SK-N-SH treated with all-trans-retinoic acid at 6 μM for 48 hours (cell line): ENCODE results near the gene SYT8.

Experiments
- BACH2 ChIP-seq: fragments of 250-450 bp; sonication (Bioruptor Pico); IDR thresholded peaks from 2 replicates; pipeline ENCODE4 v1.9.0; 2021; ENCODE audit warnings: mild to moderate bottlenecking, borderline replicate concordance
- CSDC2 ChIP-seq: fragments of 250-450 bp; sonication (Bioruptor Pico); IDR thresholded peaks from 2 replicates; pipeline ENCODE4 v1.5.0; 2020; ENCODE audit warnings: mild to moderate bottlenecking, moderate library complexity
- OSR1 ChIP-seq: fragments of 250-450 bp; sonication (Bioruptor Pico); IDR thresholded peaks from 2 replicates; pipeline ENCODE4 v1.8.0; 2022; ENCODE audit warnings: moderate library complexity, mild to moderate bottlenecking, inconsistent platforms
- PATZ1 ChIP-seq: fragments of 250-450 bp; sonication (Bioruptor Pico); IDR thresholded peaks from 2 replicates; pipeline ENCODE4 v1.8.0; 2020; ENCODE audit warnings: mild to moderate bottlenecking, moderate library complexity, borderline replicate concordance
- RARB ChIP-seq: fragments of 250-450 bp; sonication (Bioruptor Pico); IDR thresholded peaks from 2 replicates; pipeline ENCODE4 v1.8.0; 2021; ENCODE audit warnings: mild to moderate bottlenecking, moderate library complexity
- TOX ChIP-seq: fragments of 250-450 bp; sonication (Bioruptor Pico); IDR thresholded peaks from 2 replicates; pipeline ENCODE4 v1.8.0; 2021; ENCODE audit warnings: mild to moderate bottlenecking, moderate library complexity, borderline replicate concordance
- ZFP3 ChIP-seq: fragments of 250-450 bp; sonication (Bioruptor Pico); IDR thresholded peaks from 2 replicates; pipeline ENCODE4 v1.5.0; 2020; ENCODE audit warnings: mild to moderate bottlenecking, moderate library complexity
- ZNF70 ChIP-seq: fragments of 450-650 bp; formaldehyde crosslinking; IDR thresholded peaks from 2 replicates; pipeline ENCODE4 v1.5.0; 2020; ENCODE audit warnings: mild to moderate bottlenecking, moderate library complexity
- ZNF8 ChIP-seq: fragments of 450-650 bp; formaldehyde crosslinking; IDR thresholded peaks from 2 replicates; pipeline ENCODE4 v1.5.0; 2020; ENCODE audit warnings: mild to moderate bottlenecking, moderate library complexity
- TF ChIP-seq, protein P1 (sequence below): fragments of 250-450 bp; sonication (Bioruptor Pico); IDR thresholded peaks from 2 replicates; pipeline ENCODE4 v1.5.1; 2020; ENCODE audit warnings: low read depth, mild to moderate bottlenecking, moderate library complexity
- TF ChIP-seq, protein P2 (sequence below): fragments of 250-450 bp; sonication (Bioruptor Pico); IDR thresholded peaks from 2 replicates; pipeline ENCODE4 v1.5.0; 2020; ENCODE audit warnings: mild to moderate bottlenecking, moderate library complexity

DNA sequence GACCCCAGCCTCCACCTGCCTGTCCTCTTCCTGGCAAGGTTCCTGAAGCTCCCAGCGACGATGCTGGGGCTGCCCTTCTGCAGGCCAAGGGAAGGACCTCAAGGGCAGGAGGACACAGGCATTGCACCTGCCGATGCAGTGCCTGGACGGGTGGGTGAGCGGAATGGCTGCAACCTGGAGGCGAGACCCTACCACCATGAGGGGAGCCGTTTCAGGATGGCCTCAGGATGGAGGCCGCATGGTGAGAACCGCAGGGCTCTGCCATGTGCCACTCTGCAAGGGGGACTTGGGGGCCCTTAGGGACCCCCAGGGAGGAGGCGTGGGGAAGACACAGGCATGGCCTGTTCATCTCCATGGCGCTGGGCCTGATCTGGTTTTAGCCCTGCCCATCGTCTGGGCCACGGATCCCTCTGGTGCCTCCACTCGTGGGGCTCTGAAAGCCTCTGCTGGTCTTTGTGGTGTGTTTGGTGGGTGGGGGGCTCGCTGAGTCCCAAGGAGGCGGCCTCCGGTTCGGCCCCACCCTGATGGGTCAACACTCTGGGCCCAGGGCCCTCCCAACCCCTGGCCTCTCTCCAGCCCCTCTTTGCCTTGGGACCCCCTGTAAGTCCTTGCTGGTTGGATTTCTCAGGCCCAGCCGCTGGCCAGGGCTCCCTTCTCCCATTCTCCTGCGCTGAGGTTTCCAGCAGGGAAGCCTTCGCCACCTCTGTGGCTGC, 16.8 kb downstream of the SYT8 start:
- TF ChIP-seq ZNF70 (CRISPR knock-in tag) (no peak), ZFP3 (no peak), TOX (CRISPR knock-in tag) (no peak), CSDC2 (CRISPR knock-in tag) (no peak), RARB (no peak), OSR1 (CRISPR knock-in tag) (no peak), ZNF8 (CRISPR knock-in tag) (no peak), PATZ1 (CRISPR knock-in tag) (no peak), BACH2 (CRISPR knock-in tag) (no peak)
- TF ChIP-seq, protein P1, sequence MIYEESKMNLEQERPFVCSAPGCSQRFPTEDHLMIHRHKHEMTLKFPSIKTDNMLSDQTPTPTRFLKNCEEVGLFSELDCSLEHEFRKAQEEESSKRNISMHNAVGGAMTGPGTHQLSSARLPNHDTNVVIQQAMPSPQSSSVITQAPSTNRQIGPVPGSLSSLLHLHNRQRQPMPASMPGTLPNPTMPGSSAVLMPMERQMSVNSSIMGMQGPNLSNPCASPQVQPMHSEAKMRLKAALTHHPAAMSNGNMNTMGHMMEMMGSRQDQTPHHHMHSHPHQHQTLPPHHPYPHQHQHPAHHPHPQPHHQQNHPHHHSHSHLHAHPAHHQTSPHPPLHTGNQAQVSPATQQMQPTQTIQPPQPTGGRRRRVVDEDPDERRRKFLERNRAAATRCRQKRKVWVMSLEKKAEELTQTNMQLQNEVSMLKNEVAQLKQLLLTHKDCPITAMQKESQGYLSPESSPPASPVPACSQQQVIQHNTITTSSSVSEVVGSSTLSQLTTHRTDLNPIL (CRISPR knock-in tag) = no peak
- TF ChIP-seq, protein P2, sequence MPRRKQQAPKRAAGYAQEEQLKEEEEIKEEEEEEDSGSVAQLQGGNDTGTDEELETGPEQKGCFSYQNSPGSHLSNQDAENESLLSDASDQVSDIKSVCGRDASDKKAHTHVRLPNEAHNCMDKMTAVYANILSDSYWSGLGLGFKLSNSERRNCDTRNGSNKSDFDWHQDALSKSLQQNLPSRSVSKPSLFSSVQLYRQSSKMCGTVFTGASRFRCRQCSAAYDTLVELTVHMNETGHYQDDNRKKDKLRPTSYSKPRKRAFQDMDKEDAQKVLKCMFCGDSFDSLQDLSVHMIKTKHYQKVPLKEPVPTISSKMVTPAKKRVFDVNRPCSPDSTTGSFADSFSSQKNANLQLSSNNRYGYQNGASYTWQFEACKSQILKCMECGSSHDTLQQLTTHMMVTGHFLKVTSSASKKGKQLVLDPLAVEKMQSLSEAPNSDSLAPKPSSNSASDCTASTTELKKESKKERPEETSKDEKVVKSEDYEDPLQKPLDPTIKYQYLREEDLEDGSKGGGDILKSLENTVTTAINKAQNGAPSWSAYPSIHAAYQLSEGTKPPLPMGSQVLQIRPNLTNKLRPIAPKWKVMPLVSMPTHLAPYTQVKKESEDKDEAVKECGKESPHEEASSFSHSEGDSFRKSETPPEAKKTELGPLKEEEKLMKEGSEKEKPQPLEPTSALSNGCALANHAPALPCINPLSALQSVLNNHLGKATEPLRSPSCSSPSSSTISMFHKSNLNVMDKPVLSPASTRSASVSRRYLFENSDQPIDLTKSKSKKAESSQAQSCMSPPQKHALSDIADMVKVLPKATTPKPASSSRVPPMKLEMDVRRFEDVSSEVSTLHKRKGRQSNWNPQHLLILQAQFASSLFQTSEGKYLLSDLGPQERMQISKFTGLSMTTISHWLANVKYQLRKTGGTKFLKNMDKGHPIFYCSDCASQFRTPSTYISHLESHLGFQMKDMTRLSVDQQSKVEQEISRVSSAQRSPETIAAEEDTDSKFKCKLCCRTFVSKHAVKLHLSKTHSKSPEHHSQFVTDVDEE (CRISPR knock-in tag) = no peak
